K562 (cell line): Measurements from ENCODE around the gene AK5. TPM values are rescaled to one million over a fixed set of nuclear protein-coding genes. Genes with fewer than 3 reads are reported as not detected.

ENCODE experiments used
- ATAC-seq: fragments of 200-7000 bp; cut with Tn5 transposase; 3 replicates; pipeline ENCODE4 v1.9.1; 2020; ENCODE audit warnings: moderate library complexity
- BruUV-seq: library from RNA; stranded (reverse); fragments of 400-500 nt; replicated peaks from 2 replicates; lab custom pipeline; 2021; lab: Mats Ljungman, UMichigan
- CTCF ChIA-PET: fragments of 300-600 bp; formaldehyde crosslinking; extraction: SDS; loops from one replicate; lab custom pipeline; 2021; ENCODE audit warnings: low intra/inter-chr PET ratio; lab: Yijun Ruan, JAX
- POLR2A ChIA-PET: fragments of 300-600, 350-650 bp; sonication (Branson Sonifier 250); formaldehyde crosslinking; extraction: SDS; loops from one replicate; lab custom pipeline; 2021; ENCODE audit warnings: antibody characterized with exemption, inconsistent platforms; lab: Yijun Ruan, JAX
- DNase-seq, 4 experiments: peaks; one replicate each; pipeline versions ENCODE4 v3.0.0 to v3.0.0-alpha.2; 2011 to 2018; ENCODE audit warnings: low spot score in 3 of 4, mixed read lengths in 3 of 4; ENCODE audit errors: extremely low read depth in 1 of 4
- FAIRE-seq: peaks from 2 replicates; lab custom pipeline; 2011; peaks lifted over from hg19 to GRCh38; lab: Jason Lieb, UNC
- H2AFZ ChIP-seq: 2 replicates; pipeline ENCODE4 v1.6.0; 2011; ENCODE audit warnings: low read depth, low read length, control low read depth, inconsistent platforms
- H3K27ac ChIP-seq: fragments of 200-600 bp; 3 replicates; pipeline ENCODE4 v1.8.0; 2011; ENCODE audit warnings: low read depth, mild to moderate bottlenecking, control low read depth, inconsistent platforms, low read length, moderate library complexity, mixed read lengths; ENCODE audit errors: extremely low read depth
- H3K27me3 ChIP-seq, 2 experiments: fragments of 300-600 bp in 1 of 2; 2 replicates in 1 of 2; 3 replicates in 1 of 2; pipeline versions ENCODE4 v1.6.0 to v1.8.0; 2011; ENCODE audit warnings: inconsistent platforms in 2 of 2, low read length in 2 of 2, mild to moderate bottlenecking in 1 of 2, mixed read lengths in 1 of 2, moderate library complexity in 1 of 2; ENCODE audit not compliant: control insufficient read depth in 2 of 2, insufficient read depth in 2 of 2
- H3K36me3 ChIP-seq: fragments of 300-600 bp; 3 replicates; pipeline ENCODE4 v1.8.0; 2011; ENCODE audit warnings: mild to moderate bottlenecking, low read length, inconsistent platforms; ENCODE audit not compliant: control insufficient read depth, insufficient read depth
- H3K4me1 ChIP-seq, 2 experiments: fragments of 200-600 bp in 1 of 2; replicated peaks in 1 of 2; 2 replicates in 1 of 2; 3 replicates in 1 of 2; pipeline versions ENCODE4 v1.5.1 to v1.8.0; 2011; ENCODE audit warnings: inconsistent platforms in 2 of 2, low read length in 2 of 2, mild to moderate bottlenecking in 1 of 2, mixed read lengths in 1 of 2, moderate library complexity in 1 of 2; ENCODE audit not compliant: control insufficient read depth in 2 of 2, insufficient read depth in 2 of 2
- H3K4me2 ChIP-seq: 2 replicates; pipeline ENCODE4 v1.6.1; 2011; ENCODE audit warnings: low read length, control low read depth, inconsistent platforms, mixed read lengths; ENCODE audit not compliant: insufficient read depth
- H3K4me3 ChIP-seq: fragments of 200-600 bp; sonication (generic), shearing (Covaris generic); 2 replicates; pipeline ENCODE4 v1.5.1; 2016; ENCODE audit warnings: control low read depth, inconsistent platforms
- H3K79me2 ChIP-seq: fragments of 200-600 bp; 3 replicates; pipeline ENCODE4 v1.8.0; 2011; ENCODE audit warnings: low read length, inconsistent platforms; ENCODE audit not compliant: control insufficient read depth, insufficient read depth
- H3K9ac ChIP-seq, 2 experiments: 2 replicates each; pipeline versions ENCODE4 v1.6.0 to v1.6.1; 2011; ENCODE audit warnings: low read depth in 2 of 2, low read length in 2 of 2, control low read depth in 1 of 2, inconsistent platforms in 1 of 2, mild to moderate bottlenecking in 1 of 2, mixed read lengths in 1 of 2; ENCODE audit not compliant: insufficient read depth in 1 of 2
- H3K9me1 ChIP-seq: one replicate; pipeline ENCODE4 v1.6.0; 2011; ENCODE audit warnings: inconsistent platforms, mild to moderate bottlenecking, low read length, moderate library complexity; ENCODE audit not compliant: control insufficient read depth, insufficient read depth
- H3K9me3 ChIP-seq: replicated peaks from 2 replicates; pipeline ENCODE4 v1.5.1; 2011; ENCODE audit warnings: low read depth, low read length, inconsistent platforms; ENCODE audit not compliant: control insufficient read depth, insufficient read depth
- H4K20me1 ChIP-seq: replicated peaks from 2 replicates; pipeline ENCODE4 v1.6.1; 2011; ENCODE audit warnings: low read length, inconsistent platforms, mixed read lengths; ENCODE audit not compliant: control insufficient read depth, insufficient read depth
- ARNT ChIP-seq, 2 experiments: fragments of 450-650 bp; IDR thresholded peaks; 2 replicates each; pipeline ENCODE4 v1.6.1; 2016; ENCODE audit warnings: mild to moderate bottlenecking in 1 of 2
- GATAD2B ChIP-seq: fragments of 450-650 bp; IDR thresholded peaks from 2 replicates; pipeline ENCODE4 v1.6.1; 2017; ENCODE audit warnings: mild to moderate bottlenecking, borderline replicate concordance
- KLF16 ChIP-seq: IDR thresholded peaks from 2 replicates; pipeline ENCODE4 v1.6.1; 2016; ENCODE audit warnings: antibody characterized with exemption
- MTA3 ChIP-seq: fragments of 450-650 bp; formaldehyde crosslinking; IDR thresholded peaks from 2 replicates; pipeline ENCODE4 v1.6.1; 2017; ENCODE audit warnings: mild to moderate bottlenecking, borderline replicate concordance
- PHF8 ChIP-seq: fragments of 200-600 bp; sonication (generic); IDR thresholded peaks from 2 replicates; pipeline ENCODE4 v1.6.1; 2012; ENCODE audit warnings: mixed run types, mild to moderate bottlenecking, inconsistent platforms, low read length, moderate library complexity, borderline replicate concordance
- PML ChIP-seq: IDR thresholded peaks from 2 replicates; pipeline ENCODE4 v1.6.1; 2012; ENCODE audit warnings: low read length, inconsistent platforms
- POLR3A ChIP-seq: IDR thresholded peaks from 2 replicates; pipeline ENCODE4 v1.6.1; 2011; ENCODE audit warnings: borderline replicate concordance, mild to moderate bottlenecking, moderate library complexity; ENCODE audit not compliant: insufficient read length, insufficient read depth; ENCODE audit errors: extremely low read depth
- PTTG1 ChIP-seq: fragments of 450-650 bp; IDR thresholded peaks from 2 replicates; pipeline ENCODE4 v1.6.1; 2016; ENCODE audit warnings: low read depth, mild to moderate bottlenecking, missing genetic modification characterization, missing compliant biosample characterization
- SRSF1 ChIP-seq: fragments of 200-400 bp; formaldehyde crosslinking; IDR thresholded peaks from 2 replicates; pipeline ENCODE4 v1.6.1; 2017; ENCODE audit warnings: mild to moderate bottlenecking, low read depth, low read length, moderate library complexity
- TAF1 ChIP-seq: IDR thresholded peaks from 2 replicates; pipeline ENCODE4 v1.6.1; 2011; ENCODE audit warnings: mild to moderate bottlenecking, low read length, moderate library complexity; ENCODE audit not compliant: insufficient read depth, control insufficient read depth, severe bottlenecking; ENCODE audit errors: extremely low read depth
- ZNF274 ChIP-seq: IDR thresholded peaks from 2 replicates; pipeline ENCODE4 v1.6.1; 2011; ENCODE audit warnings: low read depth, mild to moderate bottlenecking, low read length, moderate library complexity, borderline replicate concordance
- ZNF57 ChIP-seq: fragments of 450-650 bp; formaldehyde crosslinking; IDR thresholded peaks from 2 replicates; pipeline ENCODE4 v1.4.0; 2020; ENCODE audit warnings: mild to moderate bottlenecking, moderate library complexity
- WGBS: fragments of 100-300 bp; shearing (Covaris generic); methylation state at CpG from one replicate; pipeline ENCODE4 v1.1.6; 2016; ENCODE audit warnings: low coverage, mixed read lengths; ENCODE audit not compliant: insufficient coverage; ENCODE audit errors: missing lambda C conversion rate; 5-methylcytosine and 5-hydroxymethylcytosine counted together
- in situ Hi-C: fragments of 300-500 bp; cut with MboI; formaldehyde crosslinking; loops from 4 replicates; pipeline ENCODE4 v1.15.0; 2018; ENCODE audit warnings: inconsistent platforms, mixed read lengths
- intact Hi-C: fragments of 100-400 bp; cut with micrococcal nuclease; formaldehyde crosslinking; loops from 2 replicates; pipeline ENCODE4 v1.14.2; 2022
- polyA plus RNA-seq, 8 experiments: library from polyadenylated mRNA; depleted of rRNA in 4 of 8; stranded (reverse) in 5 of 8; unstranded in 3 of 8; fragments of >200 nt; fragmentation: Nextera tagmentation in 2 of 8; fragmentation: Illumina TruSeq in 1 of 8; extraction: Ambion mirVana in 2 of 8; extraction: Trizol in 1 of 8; gene quantifications; 2 replicates each; pipeline versions ENCODE4 v1.2.1 to v1.2.3, GENCODE V29; 2011 to 2014; ENCODE audit warnings: inconsistent platforms in 1 of 8, missing spikeins in 1 of 8
- total RNA-seq, 7 experiments: library from RNA; depleted of rRNA in 6 of 7; stranded (reverse); fragments of >200 nt in 6 of 7; fragmentation: Illumina TruSeq in 2 of 7; extraction: Trizol in 2 of 7; gene quantifications; 2 replicates each; pipeline versions ENCODE4 v1.2.1 to v1.2.3, GENCODE V29; 2011 to 2021; ENCODE audit warnings: low replicate concordance in 1 of 7
- TF ChIP-seq, protein P1 (sequence below), 2 experiments: fragments of 450-650 bp; IDR thresholded peaks; 2 replicates each; pipeline ENCODE4 v1.6.1; 2018; ENCODE audit warnings: mild to moderate bottlenecking in 2 of 2, low read depth in 1 of 2; ENCODE audit not compliant: partially characterized antibody in 2 of 2
- TF ChIP-seq, protein P2 (sequence below): sonication (generic); formaldehyde crosslinking; IDR thresholded peaks from 2 replicates; pipeline ENCODE4 v1.8.0; 2023; ENCODE audit warnings: mild to moderate bottlenecking, missing genetic modification reagents
- TF ChIP-seq, protein P3 (sequence below): sonication (generic); formaldehyde crosslinking; IDR thresholded peaks from 2 replicates; pipeline ENCODE4 v1.8.1; 2022; ENCODE audit warnings: missing genetic modification reagents

AK5 gene
- total and polyA plus RNA-seq, 9 of the 15 experiments (the other 6 are each of a cell fraction or from before 2014, with no cell fraction given) = 0.06 TPM; not detected in 8

DNA sequence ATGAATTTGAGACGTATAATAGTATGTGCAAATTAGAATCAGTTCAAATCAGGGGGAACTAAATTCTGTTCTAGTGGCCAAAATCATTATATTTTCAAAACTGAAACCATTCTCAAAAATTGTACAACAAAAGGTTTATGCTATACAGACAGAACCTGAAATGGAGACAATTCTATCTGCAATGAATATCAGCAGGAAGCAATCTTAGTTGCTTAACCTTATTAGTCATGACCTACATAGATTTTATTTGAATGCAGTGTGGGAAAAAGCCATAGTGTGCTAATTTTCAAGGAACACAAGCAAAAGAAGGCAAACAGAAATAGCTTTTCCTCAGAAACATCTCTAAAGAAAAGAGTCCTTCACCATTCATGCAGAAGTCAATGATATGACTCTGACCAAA, 6.5 kb downstream of the AK5 start:
- CTCF ChIA-PET = no interaction called here
- WGBS = 6% methylated on average over 1 of the region's 1 CpG
- FAIRE-seq = no peak
- TF ChIP-seq POLR3A = no peak
- TF ChIP-seq, protein P1, sequence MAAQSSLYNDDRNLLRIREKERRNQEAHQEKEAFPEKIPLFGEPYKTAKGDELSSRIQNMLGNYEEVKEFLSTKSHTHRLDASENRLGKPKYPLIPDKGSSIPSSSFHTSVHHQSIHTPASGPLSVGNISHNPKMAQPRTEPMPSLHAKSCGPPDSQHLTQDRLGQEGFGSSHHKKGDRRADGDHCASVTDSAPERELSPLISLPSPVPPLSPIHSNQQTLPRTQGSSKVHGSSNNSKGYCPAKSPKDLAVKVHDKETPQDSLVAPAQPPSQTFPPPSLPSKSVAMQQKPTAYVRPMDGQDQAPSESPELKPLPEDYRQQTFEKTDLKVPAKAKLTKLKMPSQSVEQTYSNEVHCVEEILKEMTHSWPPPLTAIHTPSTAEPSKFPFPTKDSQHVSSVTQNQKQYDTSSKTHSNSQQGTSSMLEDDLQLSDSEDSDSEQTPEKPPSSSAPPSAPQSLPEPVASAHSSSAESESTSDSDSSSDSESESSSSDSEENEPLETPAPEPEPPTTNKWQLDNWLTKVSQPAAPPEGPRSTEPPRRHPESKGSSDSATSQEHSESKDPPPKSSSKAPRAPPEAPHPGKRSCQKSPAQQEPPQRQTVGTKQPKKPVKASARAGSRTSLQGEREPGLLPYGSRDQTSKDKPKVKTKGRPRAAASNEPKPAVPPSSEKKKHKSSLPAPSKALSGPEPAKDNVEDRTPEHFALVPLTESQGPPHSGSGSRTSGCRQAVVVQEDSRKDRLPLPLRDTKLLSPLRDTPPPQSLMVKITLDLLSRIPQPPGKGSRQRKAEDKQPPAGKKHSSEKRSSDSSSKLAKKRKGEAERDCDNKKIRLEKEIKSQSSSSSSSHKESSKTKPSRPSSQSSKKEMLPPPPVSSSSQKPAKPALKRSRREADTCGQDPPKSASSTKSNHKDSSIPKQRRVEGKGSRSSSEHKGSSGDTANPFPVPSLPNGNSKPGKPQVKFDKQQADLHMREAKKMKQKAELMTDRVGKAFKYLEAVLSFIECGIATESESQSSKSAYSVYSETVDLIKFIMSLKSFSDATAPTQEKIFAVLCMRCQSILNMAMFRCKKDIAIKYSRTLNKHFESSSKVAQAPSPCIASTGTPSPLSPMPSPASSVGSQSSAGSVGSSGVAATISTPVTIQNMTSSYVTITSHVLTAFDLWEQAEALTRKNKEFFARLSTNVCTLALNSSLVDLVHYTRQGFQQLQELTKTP (IDR thresholded peaks at IDR 0.05; ENCODE audit: low read depth in 1 of 2, partially characterized antibody in 2 of 2) = no peak
- no peak for TF ChIP-seq ARNT (IDR thresholded peaks at IDR 0.05)
- TF ChIP-seq PTTG1 = no peak
- no peak for TF ChIP-seq TAF1
- no peak for TF ChIP-seq MTA3
- no peak for TF ChIP-seq ZNF274
- no peak for TF ChIP-seq PML
- TF ChIP-seq PHF8 = no peak
- no peak for TF ChIP-seq GATAD2B
- TF ChIP-seq ZNF57 = no peak
- TF ChIP-seq, protein P2, sequence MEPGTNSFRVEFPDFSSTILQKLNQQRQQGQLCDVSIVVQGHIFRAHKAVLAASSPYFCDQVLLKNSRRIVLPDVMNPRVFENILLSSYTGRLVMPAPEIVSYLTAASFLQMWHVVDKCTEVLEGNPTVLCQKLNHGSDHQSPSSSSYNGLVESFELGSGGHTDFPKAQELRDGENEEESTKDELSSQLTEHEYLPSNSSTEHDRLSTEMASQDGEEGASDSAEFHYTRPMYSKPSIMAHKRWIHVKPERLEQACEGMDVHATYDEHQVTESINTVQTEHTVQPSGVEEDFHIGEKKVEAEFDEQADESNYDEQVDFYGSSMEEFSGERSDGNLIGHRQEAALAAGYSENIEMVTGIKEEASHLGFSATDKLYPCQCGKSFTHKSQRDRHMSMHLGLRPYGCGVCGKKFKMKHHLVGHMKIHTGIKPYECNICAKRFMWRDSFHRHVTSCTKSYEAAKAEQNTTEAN (CRISPR knock-in tag) = no peak
- no peak for TF ChIP-seq SRSF1
- TF ChIP-seq KLF16 = no peak
- TF ChIP-seq, protein P3, sequence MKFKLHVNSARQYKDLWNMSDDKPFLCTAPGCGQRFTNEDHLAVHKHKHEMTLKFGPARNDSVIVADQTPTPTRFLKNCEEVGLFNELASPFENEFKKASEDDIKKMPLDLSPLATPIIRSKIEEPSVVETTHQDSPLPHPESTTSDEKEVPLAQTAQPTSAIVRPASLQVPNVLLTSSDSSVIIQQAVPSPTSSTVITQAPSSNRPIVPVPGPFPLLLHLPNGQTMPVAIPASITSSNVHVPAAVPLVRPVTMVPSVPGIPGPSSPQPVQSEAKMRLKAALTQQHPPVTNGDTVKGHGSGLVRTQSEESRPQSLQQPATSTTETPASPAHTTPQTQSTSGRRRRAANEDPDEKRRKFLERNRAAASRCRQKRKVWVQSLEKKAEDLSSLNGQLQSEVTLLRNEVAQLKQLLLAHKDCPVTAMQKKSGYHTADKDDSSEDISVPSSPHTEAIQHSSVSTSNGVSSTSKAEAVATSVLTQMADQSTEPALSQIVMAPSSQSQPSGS (CRISPR knock-in tag) = no peak

More for the DNA sequence above, 6.5 kb downstream of the AK5 start:
- H3K9me1 ChIP-seq = no peaks in the 10 kb centered on the region
- H3K36me3 ChIP-seq = no peaks in the 10 kb centered on the region
- no peak overlapping the region for H3K9ac ChIP-seq
- no peaks in the 10 kb centered on the region; a peak in 1 of 5 replicates for H3K27me3 ChIP-seq
- H3K27ac ChIP-seq = no peak overlapping the region
- DNase-seq (no peak), ATAC-seq (no peak)
- no peaks in the 10 kb centered on the region for H3K9me3 ChIP-seq
- H2AFZ ChIP-seq = no peak overlapping the region
- no peak overlapping the region for H3K4me3 ChIP-seq
- POLR2A ChIA-PET = no interaction called here
- no peaks in the 10 kb centered on the region for H3K79me2 ChIP-seq
- no peaks in the 10 kb centered on the region for H3K4me1 ChIP-seq
- H3K4me2 ChIP-seq = no peak overlapping the region
- intact Hi-C loops = no loop called here
- in situ Hi-C loops = no loop called here
- no peaks in the 10 kb centered on the region for H4K20me1 ChIP-seq
- BruUV-seq = no TSS peak
